SK-N-SH (cell line): ENCODE data around the gene VAMP2. TPM values are rescaled to one million over a fixed set of nuclear protein-coding genes. Genes with fewer than 3 reads are reported as not detected.

Experiments used
- CTCF ChIA-PET: fragments of 300-600, 350-600 bp; formaldehyde crosslinking; extraction: SDS; loops from one replicate; lab custom pipeline; 2021; lab: Yijun Ruan, JAX
- POLR2A ChIA-PET: fragments of 350-600 bp; sonication (Branson Sonifier 250); formaldehyde crosslinking; extraction: SDS; loops from one replicate; lab custom pipeline; 2020; ENCODE audit warnings: antibody characterized with exemption, inconsistent platforms; lab: Yijun Ruan, JAX
- DNase-seq: peaks from one replicate; pipeline ENCODE4 v3.0.0; 2012
- H2AFZ ChIP-seq: fragments of 200-600 bp; sonication (generic); 2 replicates; pipeline ENCODE4 v1.8.1; 2016; ENCODE audit warnings: antibody characterized with exemption, mild to moderate bottlenecking, low read depth
- H3F3A ChIP-seq: fragments of 200-600 bp; sonication (generic); replicated peaks from 2 replicates; pipeline ENCODE3; 2016; ENCODE audit warnings: antibody characterized with exemption, mild to moderate bottlenecking; ENCODE audit not compliant: insufficient read depth
- H3K27ac ChIP-seq, 2 experiments: fragments of 200-500 bp in 1 of 2; fragments of 200-600 bp in 1 of 2; sonication (Bioruptor generic) in 1 of 2; sonication (generic), shearing (Covaris generic) in 1 of 2; 2 replicates each; pipeline versions ENCODE4 v1.5.1 to v1.6.1; 2014 to 2016; ENCODE audit warnings: low read depth in 2 of 2, inconsistent platforms in 1 of 2, low read length in 1 of 2, mild to moderate bottlenecking in 1 of 2, mixed read lengths in 1 of 2
- H3K27me3 ChIP-seq: fragments of 200-600 bp; sonication (generic), shearing (Covaris generic); 2 replicates; pipeline ENCODE4 v1.6.1; 2016; ENCODE audit warnings: mixed run types; ENCODE audit not compliant: insufficient read depth
- H3K36me3 ChIP-seq, 2 experiments: fragments of 200-500 bp in 1 of 2; fragments of 200-600 bp in 1 of 2; sonication (Bioruptor generic) in 1 of 2; sonication (generic) in 1 of 2; replicated peaks in 1 of 2; 2 replicates each; pipeline versions ENCODE3 to v1.5.1; 2014 to 2016; ENCODE audit warnings: low read length in 1 of 2, mild to moderate bottlenecking in 1 of 2; ENCODE audit not compliant: insufficient read depth in 2 of 2, control insufficient read depth in 1 of 2
- H3K4me1 ChIP-seq, 2 experiments: fragments of 200-500 bp in 1 of 2; fragments of 200-600 bp in 1 of 2; sonication (Bioruptor generic) in 1 of 2; sonication (generic), shearing (Covaris generic) in 1 of 2; 2 replicates each; pipeline versions ENCODE4 v1.5.1 to v1.6.1; 2014 to 2016; ENCODE audit warnings: low read depth in 1 of 2, low read length in 1 of 2, mixed run types in 1 of 2; ENCODE audit not compliant: insufficient read depth in 2 of 2, control insufficient read depth in 1 of 2
- H3K4me2 ChIP-seq: fragments of 200-600 bp; sonication (generic), shearing (Covaris generic); 2 replicates; pipeline ENCODE4 v1.6.1; 2017; ENCODE audit warnings: mixed run types
- H3K4me3 ChIP-seq, 2 experiments: fragments of 200-500 bp in 1 of 2; fragments of 200-600 bp in 1 of 2; sonication (Bioruptor generic) in 1 of 2; sonication (generic), shearing (Covaris generic) in 1 of 2; 2 replicates each; pipeline versions ENCODE4 v1.5.1 to v1.8.1; 2014 to 2016; ENCODE audit warnings: low read depth in 2 of 2, inconsistent platforms in 1 of 2, low read length in 1 of 2, mild to moderate bottlenecking in 1 of 2, mixed read lengths in 1 of 2, moderate library complexity in 1 of 2
- H3K79me2 ChIP-seq: fragments of 200-600 bp; sonication (generic); 2 replicates; pipeline ENCODE4 v1.8.1; 2017; ENCODE audit warnings: mild to moderate bottlenecking; ENCODE audit not compliant: insufficient read depth
- H3K9ac ChIP-seq: fragments of 200-600 bp; sonication (generic); 2 replicates; pipeline ENCODE4 v1.6.1; 2017; ENCODE audit warnings: mixed run types
- H3K9me2 ChIP-seq: fragments of 200-600 bp; sonication (generic); 2 replicates; pipeline ENCODE4 v1.6.1; 2017; ENCODE audit warnings: mixed run types
- H3K9me3 ChIP-seq: fragments of 200-600 bp; sonication (generic); 2 replicates; pipeline ENCODE4 v1.6.1; 2017; ENCODE audit warnings: mixed run types, mild to moderate bottlenecking, moderate library complexity
- H4K20me1 ChIP-seq: fragments of 200-600 bp; sonication (generic); 2 replicates; pipeline ENCODE4 v1.6.1; 2017; ENCODE audit warnings: mild to moderate bottlenecking, mixed run types; ENCODE audit not compliant: insufficient read depth
- CHD2 ChIP-seq: fragments of 150-350 bp; IDR thresholded peaks from 2 replicates; pipeline ENCODE4 v1.6.1; 2018; ENCODE audit warnings: low read length; ENCODE audit not compliant: partially characterized antibody
- ELF1 ChIP-seq: IDR thresholded peaks from 2 replicates; pipeline ENCODE4 v1.4.0; 2012
- EZH2phosphoT487 ChIP-seq: fragments of 200-600 bp; sonication (generic); IDR thresholded peaks from 2 replicates; pipeline ENCODE4 v1.6.1; 2017; ENCODE audit warnings: low read depth, mixed run types, mild to moderate bottlenecking, antibody characterized with exemption, moderate library complexity, borderline replicate concordance
- FOSL2 ChIP-seq: IDR thresholded peaks from 2 replicates; pipeline ENCODE4 v1.4.0; 2012; ENCODE audit warnings: low read depth, mild to moderate bottlenecking, moderate library complexity, borderline replicate concordance
- GABPA ChIP-seq: IDR thresholded peaks from 2 replicates; pipeline ENCODE4 v1.4.0; 2012; ENCODE audit warnings: low read depth, mild to moderate bottlenecking
- GATA2 ChIP-seq: sonication (generic); formaldehyde crosslinking; IDR thresholded peaks from 2 replicates; pipeline ENCODE4 v1.5.0; 2020; ENCODE audit warnings: mild to moderate bottlenecking, missing genetic modification reagents
- MAX ChIP-seq: IDR thresholded peaks from 2 replicates; pipeline ENCODE4 v1.4.0; 2012; ENCODE audit warnings: low read depth
- MEF2A ChIP-seq: IDR thresholded peaks from 2 replicates; pipeline ENCODE4 v1.4.0; 2012; ENCODE audit warnings: low read depth, borderline replicate concordance
- MXI1 ChIP-seq: IDR thresholded peaks from 2 replicates; pipeline ENCODE4 v1.6.1; 2012; ENCODE audit warnings: mild to moderate bottlenecking, low read depth, low read length, improper control_type of control experiment
- NFIC ChIP-seq: IDR thresholded peaks from 2 replicates; pipeline ENCODE4 v1.4.0; 2012; ENCODE audit warnings: borderline replicate concordance
- NRF1 ChIP-seq: IDR thresholded peaks from 2 replicates; pipeline ENCODE4 v1.6.1; 2012; ENCODE audit warnings: low read depth, mild to moderate bottlenecking, low read length
- RCOR1 ChIP-seq: fragments of 150-350 bp; IDR thresholded peaks from 2 replicates; pipeline ENCODE4 v1.6.1; 2017; ENCODE audit warnings: antibody characterized with exemption, low read length
- RFX5 ChIP-seq: IDR thresholded peaks from 2 replicates; pipeline ENCODE4 v1.6.1; 2012; ENCODE audit warnings: mild to moderate bottlenecking, improper control_type of control experiment, low read length
- RXRA ChIP-seq: IDR thresholded peaks from 2 replicates; pipeline ENCODE4 v1.4.0; 2012; ENCODE audit warnings: low read depth, mild to moderate bottlenecking, borderline replicate concordance
- SMC3 ChIP-seq: IDR thresholded peaks from 2 replicates; pipeline ENCODE4 v1.6.1; 2012; ENCODE audit warnings: low read depth, low read length, improper control_type of control experiment
- USF2 ChIP-seq: fragments of 150-350 bp; IDR thresholded peaks from 2 replicates; pipeline ENCODE4 v1.6.1; 2017; ENCODE audit warnings: antibody characterized with exemption, low read length, low read depth, borderline replicate concordance
- YY1 ChIP-seq: IDR thresholded peaks from 2 replicates; pipeline ENCODE4 v1.4.0; 2012; ENCODE audit warnings: low read depth, mild to moderate bottlenecking
- WGBS: methylation state at CpG from one replicate; pipeline ENCODE4 v1.1.6; 2017; ENCODE audit warnings: low lambda C conversion rate; 5-methylcytosine and 5-hydroxymethylcytosine counted together
- polyA plus RNA-seq, 3 experiments: library from polyadenylated mRNA; depleted of rRNA; stranded (reverse); fragments of >200 nt; gene quantifications; 2 replicates each; pipeline ENCODE4 v1.2.3, GENCODE V29; 2012
- TF ChIP-seq, protein P1 (sequence below): fragments of 150-350 bp; IDR thresholded peaks from 2 replicates; pipeline ENCODE4 v1.6.1; 2016; ENCODE audit warnings: mild to moderate bottlenecking, low read depth, low read length
- TF ChIP-seq, protein P2 (sequence below): fragments of 200-600 bp; sonication (generic); IDR thresholded peaks from 2 replicates; pipeline ENCODE4 v1.6.1; 2017; ENCODE audit warnings: antibody characterized with exemption, mild to moderate bottlenecking, moderate library complexity
- TF ChIP-seq, protein P3 (sequence below): IDR thresholded peaks from 2 replicates; pipeline ENCODE4 v1.4.0; 2012; ENCODE audit warnings: low read depth, borderline replicate concordance

Gene VAMP2
- polyA plus RNA-seq, 1 of the 3 experiments (the other 2 are of a cell fraction): 42.0 TPM

DNA sequence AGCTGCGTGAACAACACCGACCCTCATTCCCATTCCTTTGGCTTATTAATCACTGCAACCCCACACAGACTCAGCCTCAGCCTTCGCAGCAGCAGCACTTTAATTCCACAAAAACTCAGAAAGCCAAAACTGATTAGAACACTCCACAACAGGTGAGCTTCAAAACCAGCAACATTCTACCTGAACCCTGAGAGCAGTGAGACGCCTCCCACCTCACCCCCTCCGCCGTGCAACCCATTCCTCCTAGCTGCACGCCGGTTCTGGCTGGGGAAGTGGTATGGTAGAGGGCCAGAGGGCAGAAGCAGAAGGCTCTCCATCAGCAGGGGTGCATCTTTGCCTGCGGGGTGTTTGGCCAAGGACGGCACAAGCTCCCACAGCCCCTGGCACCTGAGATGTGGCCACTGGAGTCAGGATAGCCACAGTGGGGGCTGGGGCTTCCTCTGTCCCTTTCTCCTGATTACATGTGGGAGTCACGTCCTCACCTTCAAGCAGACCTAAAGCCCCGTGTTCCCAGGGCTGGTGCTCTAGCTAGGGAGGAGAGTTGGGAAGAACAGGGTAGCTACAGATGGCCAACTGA, 25.6 kb upstream of the VAMP2 start (continued):
- TF ChIP-seq MAX (no peak), GATA2 (CRISPR knock-in tag) (no peak), EZH2phosphoT487 (no peak), SMC3 (no peak), ELF1 (no peak), NRF1 (no peak)

DNA sequence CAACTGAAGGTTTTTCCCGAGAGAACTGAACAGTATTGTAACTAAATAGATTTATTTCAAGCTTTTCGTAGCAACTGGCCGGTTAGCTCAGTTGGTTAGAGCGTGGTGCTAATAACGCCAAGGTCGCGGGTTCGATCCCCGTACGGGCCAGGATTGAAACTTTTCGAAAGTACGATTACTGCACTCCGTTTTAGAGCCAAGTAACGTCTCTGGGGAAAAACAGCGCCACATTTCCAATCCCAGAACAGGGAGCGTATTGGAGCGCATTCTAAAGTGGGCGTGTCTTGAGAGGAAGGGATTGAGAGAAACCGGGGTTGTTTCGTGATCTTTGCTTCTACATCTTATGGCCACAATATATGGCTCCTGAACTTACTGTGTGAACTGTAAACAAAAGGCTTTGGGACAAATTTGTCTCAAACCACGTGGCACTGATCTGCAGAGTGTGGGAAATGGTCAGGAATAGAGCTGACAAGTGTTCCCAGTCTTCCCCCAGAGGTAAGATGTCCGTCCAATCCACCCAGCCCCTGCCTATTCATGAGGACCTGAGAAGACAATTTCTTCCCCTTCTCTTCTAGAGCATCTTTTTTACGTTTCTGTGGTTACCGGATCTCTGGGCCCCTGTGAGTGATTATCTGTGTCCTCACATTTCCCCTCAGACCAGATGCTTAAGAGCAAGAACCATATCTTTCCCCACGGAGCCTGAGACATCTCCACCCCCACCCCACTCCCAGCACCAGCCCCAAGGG, 24.9 kb upstream of the VAMP2 start:
- H3K4me1 ChIP-seq: peaks cover 9 to 33% of the 10 kb centered on the region in 2 experiments; a peak in 3 of 4 replicates
- ChIA-PET CTCF (interaction anchor here (0.7 to 5.5 kb wide), 14 partner anchors 11 to 559 kb away, joined by 3 to 55 read pairs (median 5); partner anchors contain the start of genes ALOXE3, HES7 and TMEM107), POLR2A (interaction anchor here (0.6 to 4.4 kb wide), 5 partner anchors 14 to 34 kb away, joined by 3 to 33 read pairs (median 4); partner anchors contain the start of gene AURKB)
- H3K9me2 ChIP-seq: no peaks in the 10 kb centered on the region
- peak overlapping the region; percentile 93 for H3K4me2 ChIP-seq
- H3K79me2 ChIP-seq: peaks cover 18% of the 10 kb centered on the region; the same call in 1 of the 2 replicates
- H3K36me3 ChIP-seq: no peaks in the 10 kb centered on the region
- peaks cover 13% of the 10 kb centered on the region for H4K20me1 ChIP-seq
- no peaks in the 10 kb centered on the region for H3K27me3 ChIP-seq
- peak overlapping the region; percentile 88 to 94 for H3K4me3 ChIP-seq
- no peaks in the 10 kb centered on the region for H3K9me3 ChIP-seq
- peaks cover 43% of the 10 kb centered on the region for H3F3A ChIP-seq
- H2AFZ ChIP-seq: peak overlapping the region; percentile 52; the same call in 1 of the 2 replicates
- WGBS: 2% methylated on average over 25 of the region's 25 CpGs
- peak; percentile 79 for DNase-seq
- H3K27ac ChIP-seq: peak overlapping the region; percentile 79 to 94
- peak overlapping the region; percentile 85; the same call in 1 of the 2 replicates for H3K9ac ChIP-seq
- TF ChIP-seq YY1 (peak; percentile 62; the same call in 1 of the 2 replicates), GABPA (no peak), NFIC (no peak), MXI1 (peak; percentile 99), MEF2A (no peak), FOSL2 (peak; percentile 79), EZH2phosphoT487 (no peak), RXRA (peak; percentile 57; the same call in 1 of the 2 replicates), RFX5 (peak; percentile 76), ELF1 (no peak), RCOR1 (peak; percentile 77), USF2 (no peak), CHD2 (peak; percentile 54)
- TF ChIP-seq, protein P1, sequence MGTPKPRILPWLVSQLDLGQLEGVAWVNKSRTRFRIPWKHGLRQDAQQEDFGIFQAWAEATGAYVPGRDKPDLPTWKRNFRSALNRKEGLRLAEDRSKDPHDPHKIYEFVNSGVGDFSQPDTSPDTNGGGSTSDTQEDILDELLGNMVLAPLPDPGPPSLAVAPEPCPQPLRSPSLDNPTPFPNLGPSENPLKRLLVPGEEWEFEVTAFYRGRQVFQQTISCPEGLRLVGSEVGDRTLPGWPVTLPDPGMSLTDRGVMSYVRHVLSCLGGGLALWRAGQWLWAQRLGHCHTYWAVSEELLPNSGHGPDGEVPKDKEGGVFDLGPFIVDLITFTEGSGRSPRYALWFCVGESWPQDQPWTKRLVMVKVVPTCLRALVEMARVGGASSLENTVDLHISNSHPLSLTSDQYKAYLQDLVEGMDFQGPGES: no peak; the same call in 1 of the 2 replicates
- TF ChIP-seq, protein P2, sequence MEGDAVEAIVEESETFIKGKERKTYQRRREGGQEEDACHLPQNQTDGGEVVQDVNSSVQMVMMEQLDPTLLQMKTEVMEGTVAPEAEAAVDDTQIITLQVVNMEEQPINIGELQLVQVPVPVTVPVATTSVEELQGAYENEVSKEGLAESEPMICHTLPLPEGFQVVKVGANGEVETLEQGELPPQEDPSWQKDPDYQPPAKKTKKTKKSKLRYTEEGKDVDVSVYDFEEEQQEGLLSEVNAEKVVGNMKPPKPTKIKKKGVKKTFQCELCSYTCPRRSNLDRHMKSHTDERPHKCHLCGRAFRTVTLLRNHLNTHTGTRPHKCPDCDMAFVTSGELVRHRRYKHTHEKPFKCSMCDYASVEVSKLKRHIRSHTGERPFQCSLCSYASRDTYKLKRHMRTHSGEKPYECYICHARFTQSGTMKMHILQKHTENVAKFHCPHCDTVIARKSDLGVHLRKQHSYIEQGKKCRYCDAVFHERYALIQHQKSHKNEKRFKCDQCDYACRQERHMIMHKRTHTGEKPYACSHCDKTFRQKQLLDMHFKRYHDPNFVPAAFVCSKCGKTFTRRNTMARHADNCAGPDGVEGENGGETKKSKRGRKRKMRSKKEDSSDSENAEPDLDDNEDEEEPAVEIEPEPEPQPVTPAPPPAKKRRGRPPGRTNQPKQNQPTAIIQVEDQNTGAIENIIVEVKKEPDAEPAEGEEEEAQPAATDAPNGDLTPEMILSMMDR: peak; percentile 21
- TF ChIP-seq, protein P3, sequence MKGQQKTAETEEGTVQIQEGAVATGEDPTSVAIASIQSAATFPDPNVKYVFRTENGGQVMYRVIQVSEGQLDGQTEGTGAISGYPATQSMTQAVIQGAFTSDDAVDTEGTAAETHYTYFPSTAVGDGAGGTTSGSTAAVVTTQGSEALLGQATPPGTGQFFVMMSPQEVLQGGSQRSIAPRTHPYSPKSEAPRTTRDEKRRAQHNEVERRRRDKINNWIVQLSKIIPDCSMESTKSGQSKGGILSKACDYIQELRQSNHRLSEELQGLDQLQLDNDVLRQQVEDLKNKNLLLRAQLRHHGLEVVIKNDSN: peak; percentile 76
